A172 (cell line): Measurements from ENCODE around the gene PCDHA5. TPM values are rescaled to one million over a fixed set of nuclear protein-coding genes. Genes with fewer than 3 reads are reported as not detected.

Source experiments
- DNase-seq: peaks from one replicate; pipeline ENCODE4 v3.0.0-alpha.2; 2015; ENCODE audit warnings: low spot score
- total RNA-seq: library from RNA; depleted of rRNA; stranded (reverse); fragments of >200 nt; shearing (Covaris generic); gene quantifications from 2 replicates; pipeline ENCODE4 v1.2.3, GENCODE V29; 2014; rRNA removed

PCDHA5 gene
- total RNA-seq, 1 experiment from 2014 or later: 0.10 TPM

GRCh38 chr5:140862441-140863295 lies 41.3 kb downstream of the PCDHA5 start:
- DNase-seq: no peak

- no peak for DNase-seq
These were observed 47.5 kb downstream of the PCDHA5 start, which contains the start of gene PCDHA11 for GRCh38 chr5:140868721-140869554. PCDHA11 (plus strand) TSS chr5:140868957; CDS start chr5:140869104, 147 bp downstream.

GRCh38 chr5:140869555-140869886 lies 48.1 kb downstream of the PCDHA5 start:
- DNase-seq: no peak

GRCh38 chr5:140870221-140871201 lies 49.1 kb downstream of the PCDHA5 start:
- DNase-seq: no peak

Other genes starting within 250 kb of the PCDHA5 start
- 2.3 TPM in 1 of 2 replicates, not detected in the other for gene CD14, start 188.4 kb upstream of the PCDHA5 start, total RNA-seq
- 1.4 and 8.8 TPM in 2 replicates for gene TMCO6, start 182.2 kb upstream of the PCDHA5 start, total RNA-seq
- 112 and 115 TPM in 2 replicates for gene NDUFA2, start 174.0 kb upstream of the PCDHA5 start, total RNA-seq
- gene IK, start 173.8 kb upstream of the PCDHA5 start, total RNA-seq: 147 and 211 TPM in 2 replicates
- 28.5 and 30.8 TPM in 2 replicates for gene WDR55, start 156.7 kb upstream of the PCDHA5 start, total RNA-seq
- gene DND1, start 148.0 kb upstream of the PCDHA5 start, total RNA-seq: 1.5 TPM in 1 of 2 replicates, not detected in the other
- 143 and 148 TPM in 2 replicates for gene HARS1, start 130.2 kb upstream of the PCDHA5 start, total RNA-seq
- 46.1 and 50.5 TPM in 2 replicates for gene HARS2, start 130.2 kb upstream of the PCDHA5 start, total RNA-seq
- 91.8 and 100 TPM in 2 replicates for gene ZMAT2, start 121.2 kb upstream of the PCDHA5 start, total RNA-seq
- 0.02 TPM in 1 of 2 replicates, not detected in the other for gene PCDHA1, start 35.5 kb upstream of the PCDHA5 start, total RNA-seq
- gene PCDHA2, start 26.8 kb upstream of the PCDHA5 start, total RNA-seq: 0.03 and 0.81 TPM in 2 replicates
- gene PCDHA3, start 20.6 kb upstream of the PCDHA5 start, total RNA-seq: 2.9 and 3.2 TPM in 2 replicates
- gene PCDHA4, start 14.5 kb upstream of the PCDHA5 start, total RNA-seq: 1.9 and 2.6 TPM in 2 replicates
- 0.43 and 0.69 TPM in 2 replicates for gene PCDHA6, start 6.3 kb downstream of the PCDHA5 start, total RNA-seq
- 0.19 and 0.38 TPM in 2 replicates for gene PCDHA7, start 12.7 kb downstream of the PCDHA5 start, total RNA-seq
- gene PCDHA8, start 19.6 kb downstream of the PCDHA5 start, total RNA-seq: not detected in 2 replicates
- gene PCDHA9, start 26.8 kb downstream of the PCDHA5 start, total RNA-seq: 0.07 TPM in 1 of 2 replicates, not detected in the other
- gene PCDHA10, start 34.3 kb downstream of the PCDHA5 start, total RNA-seq: 0.02 and 0.10 TPM in 2 replicates
- gene PCDHA11, start 47.3 kb downstream of the PCDHA5 start, total RNA-seq: 0.10 TPM in 1 of 2 replicates, not detected in the other
- gene PCDHA12, start 53.7 kb downstream of the PCDHA5 start, total RNA-seq: 3.8 and 4.5 TPM in 2 replicates
- 0.26 TPM in 1 of 2 replicates, not detected in the other for gene PCDHA13, start 60.5 kb downstream of the PCDHA5 start, total RNA-seq
- 0.52 and 0.96 TPM in 2 replicates for gene PCDHAC1, start 104.7 kb downstream of the PCDHA5 start, total RNA-seq
- gene PCDHAC2, start 144.9 kb downstream of the PCDHA5 start, total RNA-seq: 3.2 and 5.1 TPM in 2 replicates
- gene PCDHB1, start 229.8 kb downstream of the PCDHA5 start, total RNA-seq: not detected in 2 replicates